ENCODE results near the gene FECH. TPM values are rescaled to one million over a fixed set of nuclear protein-coding genes. Genes with fewer than 3 reads are reported as not detected.

The FECH gene
- 17.7 and 27.9 TPM in 2 replicates for total RNA-seq

GRCh38 chr18:57586251-57587049, at the start of gene FECH:
FECH (minus strand) TSS chr18:57586702; CDS start chr18:57586620, 82 bp downstream.

Other genes with a start within 250 kb of the FECH start
- gene ST8SIA3, start 234.1 kb downstream of the FECH start, total RNA-seq, result not detected in 2 replicates
- gene ONECUT2, start 151.3 kb downstream of the FECH start, total RNA-seq, result under 0.01 TPM in 2 replicates
- 72.6 and 113 TPM in 2 replicates for gene NARS1, start 35.1 kb upstream of the FECH start, total RNA-seq
- 16.5 and 18.4 TPM in 2 replicates for gene ATP8B1, start 216.6 kb upstream of the FECH start, total RNA-seq